GM12878 (cell line): ENCODE results near the gene GTPBP10. TPM values are rescaled to one million over a fixed set of nuclear protein-coding genes. Genes with fewer than 3 reads are reported as not detected.

ENCODE experiments used
- ATAC-seq: fragments of 200-7000 bp; cut with Tn5 transposase; 3 replicates; pipeline ENCODE4 v1.9.1; 2020; ENCODE audit warnings: mild to moderate bottlenecking, moderate library complexity
- BruUV-seq: library from RNA; stranded (reverse); fragments of 400-500 nt; replicated peaks from 2 replicates; lab custom pipeline; 2021; lab: Mats Ljungman, UMichigan
- CTCF ChIA-PET: fragments of 300-600 bp; sonication (Branson Sonifier 250); formaldehyde crosslinking; extraction: SDS; loops from one replicate; lab custom pipeline; 2021; ENCODE audit warnings: inconsistent platforms; lab: Yijun Ruan, JAX
- POLR2A ChIA-PET: fragments of 350-600 bp; formaldehyde crosslinking; extraction: SDS; loops from one replicate; lab custom pipeline; 2021; ENCODE audit warnings: inconsistent platforms; lab: Charles Lee
- RAD21 ChIA-PET: fragments of 300-600 bp; sonication (Branson Sonifier 250); formaldehyde crosslinking; loops from one replicate; lab custom pipeline; 2023; ENCODE audit warnings: antibody characterized with exemption; ENCODE audit not compliant: unreplicated experiment; lab: Charles Lee
- SMC1A ChIA-PET: fragments of 300-600 bp; sonication (Branson Sonifier 250); formaldehyde crosslinking; loops from one replicate; lab custom pipeline; 2023; ENCODE audit not compliant: unreplicated experiment, uncharacterized antibody; lab: Charles Lee
- DNase-seq: peaks from one replicate; pipeline ENCODE4 v3.0.0-alpha.2; 2011; ENCODE audit warnings: low read depth, low spot score
- FAIRE-seq: peaks from 3 replicates; lab custom pipeline; 2011; peaks lifted over from hg19 to GRCh38; lab: Jason Lieb, UNC
- H2AFZ ChIP-seq: 2 replicates; pipeline ENCODE4 v1.6.0; 2011; ENCODE audit warnings: low read depth, low read length, control low read depth; ENCODE audit not compliant: control insufficient read depth
- H3K27ac ChIP-seq: 2 replicates; pipeline ENCODE4 v1.5.1; 2011; ENCODE audit warnings: control low read depth; ENCODE audit not compliant: control insufficient read depth, insufficient read depth
- H3K27me3 ChIP-seq, 2 experiments: replicated peaks in 1 of 2; 2 replicates each; pipeline versions ENCODE4 v1.6.0 to v1.6.1; 2011; ENCODE audit warnings: low read length in 1 of 2; ENCODE audit not compliant: control insufficient read depth in 2 of 2, insufficient read depth in 2 of 2
- H3K36me3 ChIP-seq, 2 experiments: 2 replicates each; pipeline ENCODE4 v1.5.1; 2011; ENCODE audit warnings: low read length in 1 of 2; ENCODE audit not compliant: control insufficient read depth in 2 of 2, insufficient read depth in 2 of 2
- H3K4me1 ChIP-seq: 2 replicates; pipeline ENCODE4 v1.6.1; 2011; ENCODE audit warnings: mild to moderate bottlenecking, low read length, moderate library complexity, mixed read lengths; ENCODE audit not compliant: control insufficient read depth, insufficient read depth
- H3K4me2 ChIP-seq: 2 replicates; pipeline ENCODE4 v1.6.0; 2011; ENCODE audit warnings: control low read depth; ENCODE audit not compliant: control insufficient read depth, insufficient read depth
- H3K4me3 ChIP-seq: fragments of 200-600 bp; sonication (generic); 2 replicates; pipeline ENCODE4 v1.5.1; 2016
- H3K79me2 ChIP-seq: 2 replicates; pipeline ENCODE4 v1.6.0; 2011; ENCODE audit warnings: low read length; ENCODE audit not compliant: control insufficient read depth, insufficient read depth
- H3K9ac ChIP-seq: 2 replicates; pipeline ENCODE4 v1.8.0; 2011; ENCODE audit warnings: low read length, control low read depth, mixed read lengths; ENCODE audit not compliant: control insufficient read depth, insufficient read depth
- H3K9me3 ChIP-seq: replicated peaks from 3 replicates; pipeline ENCODE4 v1.5.1; 2011; ENCODE audit warnings: mild to moderate bottlenecking, low read length; ENCODE audit not compliant: control insufficient read depth, insufficient read depth
- H4K20me1 ChIP-seq: 2 replicates; pipeline ENCODE4 v1.6.0; 2011; ENCODE audit not compliant: control insufficient read depth, insufficient read depth
- NR2C2 ChIP-seq: IDR thresholded peaks from 2 replicates; pipeline ENCODE4 v1.6.1; 2011; ENCODE audit warnings: borderline replicate concordance, low read depth; ENCODE audit not compliant: control insufficient read depth, insufficient read length
- RAD21 ChIP-seq: IDR thresholded peaks from 2 replicates; pipeline ENCODE4 v1.6.1; 2011; ENCODE audit warnings: mild to moderate bottlenecking, low read depth, low read length, moderate library complexity; ENCODE audit not compliant: insufficient read depth
- SMC3 ChIP-seq: IDR thresholded peaks from 2 replicates; pipeline ENCODE4 v1.6.1; 2011; ENCODE audit warnings: low read length, improper control_type of control experiment, borderline replicate concordance
- WGBS: methylation state at CpG from one replicate; pipeline ENCODE4 v1.1.6; 2016; ENCODE audit warnings: low lambda C conversion rate; ENCODE audit not compliant: insufficient replicate concordance, insufficient coverage; ENCODE audit errors: missing lambda C conversion rate; 5-methylcytosine and 5-hydroxymethylcytosine counted together
- in situ Hi-C: fragments of 300-500 bp; cut with MboI; formaldehyde crosslinking; loops from 9 replicates; pipeline ENCODE4 v1.14.3; 2018; ENCODE audit warnings: mixed read lengths
- intact Hi-C: fragments of 100-400 bp; cut with micrococcal nuclease; formaldehyde crosslinking; loops from one replicate; pipeline ENCODE4 v1.14.2; 2022; ENCODE audit not compliant: unreplicated experiment
- polyA plus RNA-seq, 11 experiments: library from polyadenylated mRNA; depleted of rRNA in 4 of 11; unstranded in 6 of 11; stranded (reverse) in 5 of 11; fragments of >200 nt; fragmentation: Nextera tagmentation in 4 of 11; fragmentation: Illumina TruSeq in 1 of 11; extraction: Ambion mirVana in 4 of 11; extraction: Trizol in 1 of 11; gene quantifications; 1 replicate in 1 of 11; 2 replicates in 10 of 11; pipeline versions ENCODE4 v1.2.1 to v1.2.3, GENCODE V29; 2011 to 2016; ENCODE audit warnings: inconsistent platforms in 2 of 11, missing spikeins in 2 of 11, low read depth in 1 of 11
- total RNA-seq, 4 experiments: library from RNA; depleted of rRNA in 3 of 4; stranded (reverse); fragments of >200 nt in 3 of 4; fragmentation: Illumina TruSeq in 1 of 4; extraction: Trizol in 1 of 4; gene quantifications; 2 replicates each; pipeline versions ENCODE4 v1.2.1 to v1.2.3, GENCODE V29; 2013 to 2021
- TF ChIP-seq, protein P1 (sequence below), 3 experiments: IDR thresholded peaks in 2 of 3; conservative IDR thresholded peaks in 1 of 3; 2 replicates each; pipeline ENCODE4 v1.5.1; 2011; ENCODE audit warnings: low read depth in 3 of 3, low read length in 3 of 3, mild to moderate bottlenecking in 3 of 3, control low read depth in 2 of 3, moderate library complexity in 2 of 3, inconsistent platforms in 1 of 3, mixed read lengths in 1 of 3; ENCODE audit not compliant: control insufficient read depth in 2 of 3, insufficient read depth in 1 of 3; ENCODE audit errors: extremely low read depth in 1 of 3

Gene GTPBP10
- total and polyA plus RNA-seq, 10 of the 15 experiments (the other 5 are each of a cell fraction or from before 2014, with no cell fraction given): 10.1 to 41.0 (median 33.0) TPM

DNA sequence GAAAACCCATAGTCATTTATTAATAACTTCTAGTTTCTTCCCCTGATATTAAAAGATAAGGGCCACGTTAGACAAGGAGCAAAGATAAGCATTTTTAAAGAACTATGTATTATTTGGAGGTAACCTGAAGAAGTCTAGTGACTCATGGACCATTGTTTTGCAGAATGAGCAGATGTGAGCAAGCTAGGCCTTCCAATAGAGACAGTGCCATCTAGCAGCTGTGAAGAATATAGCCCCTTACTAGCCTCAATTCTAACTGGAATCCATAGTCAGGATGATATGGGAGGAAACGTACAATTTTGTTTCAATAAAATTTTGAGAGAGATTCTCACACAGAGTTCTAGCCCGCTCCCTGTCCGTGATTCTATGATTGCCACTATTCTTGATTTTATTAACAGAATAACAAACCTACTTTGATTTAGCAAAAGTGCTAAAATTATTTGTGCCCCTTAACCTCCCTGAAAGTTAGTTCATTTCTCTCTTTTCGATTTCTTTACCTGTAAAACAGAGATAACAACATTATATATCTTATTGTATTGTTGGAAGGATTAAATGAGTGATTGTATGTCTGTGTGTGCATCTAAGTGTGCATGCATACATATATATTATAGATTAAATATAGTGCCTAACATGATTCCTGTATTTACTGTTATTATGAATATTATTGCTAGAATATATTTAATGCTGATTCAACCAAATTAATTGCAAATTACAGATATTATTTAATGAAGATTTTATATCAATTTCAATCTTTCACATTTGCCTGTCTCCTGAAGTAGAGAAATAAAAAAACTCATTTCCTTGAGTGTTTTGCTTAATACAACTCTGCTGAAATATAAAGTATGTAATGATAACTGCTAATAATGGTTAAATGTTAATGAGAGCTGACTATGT, 48.1 kb upstream of the GTPBP10 start:
- intact Hi-C loops: loop anchor here (1.0 kb wide), 1 partner anchor 144 kb away; the partner anchor contains the start of gene STEAP1

More for the DNA sequence above, 48.1 kb upstream of the GTPBP10 start:
- CTCF ChIA-PET: interaction anchor here (0.8 to 3.1 kb wide), 19 partner anchors 8 to 145 kb away, joined by 3 to 39 read pairs (median 5); partner anchors contain the start of gene STEAP1
- H3K9me3 ChIP-seq: no peaks in the 10 kb centered on the region
- H2AFZ ChIP-seq: no peak overlapping the region
- POLR2A ChIA-PET: interaction anchor here (0.6 kb wide), 1 partner anchor 40 kb away, joined by 3 read pairs; no protein-coding TSS in a partner anchor
- BruUV-seq: no TSS peak
- H3K4me1 ChIP-seq: no peaks in the 10 kb centered on the region
- no peaks in the 10 kb centered on the region; a peak in 1 of 4 replicates for H3K27me3 ChIP-seq
- H3K9ac ChIP-seq: no peak overlapping the region
- H3K4me2 ChIP-seq: no peak overlapping the region
- SMC1A ChIA-PET: interaction anchor here (0.5 to 3.4 kb wide), 15 partner anchors 8 to 1833 kb away, joined by 3 to 16 read pairs (median 4); partner anchors contain the start of gene STEAP1
- no peaks in the 10 kb centered on the region for H3K36me3 ChIP-seq
- DNase-seq (no peak), ATAC-seq (peak; percentile 98), FAIRE-seq (peak; percentile 7)
- WGBS: 24% methylated on average over 5 of the region's 5 CpGs
- no peak overlapping the region for H3K4me3 ChIP-seq
- H3K79me2 ChIP-seq: no peaks in the 10 kb centered on the region
- H3K27ac ChIP-seq: no peak overlapping the region
- in situ Hi-C loops: no loop called here
- RAD21 ChIA-PET: interaction anchor here (1.1 to 2.8 kb wide), 8 partner anchors 23 to 145 kb away, joined by 3 to 18 read pairs (median 4); partner anchors contain the start of gene STEAP1
- TF ChIP-seq SMC3: peak; percentile 66; the same call in 1 of the 2 replicates
- TF ChIP-seq NR2C2: no peak
- peak; percentile 56 for TF ChIP-seq RAD21
- TF ChIP-seq, protein P1, sequence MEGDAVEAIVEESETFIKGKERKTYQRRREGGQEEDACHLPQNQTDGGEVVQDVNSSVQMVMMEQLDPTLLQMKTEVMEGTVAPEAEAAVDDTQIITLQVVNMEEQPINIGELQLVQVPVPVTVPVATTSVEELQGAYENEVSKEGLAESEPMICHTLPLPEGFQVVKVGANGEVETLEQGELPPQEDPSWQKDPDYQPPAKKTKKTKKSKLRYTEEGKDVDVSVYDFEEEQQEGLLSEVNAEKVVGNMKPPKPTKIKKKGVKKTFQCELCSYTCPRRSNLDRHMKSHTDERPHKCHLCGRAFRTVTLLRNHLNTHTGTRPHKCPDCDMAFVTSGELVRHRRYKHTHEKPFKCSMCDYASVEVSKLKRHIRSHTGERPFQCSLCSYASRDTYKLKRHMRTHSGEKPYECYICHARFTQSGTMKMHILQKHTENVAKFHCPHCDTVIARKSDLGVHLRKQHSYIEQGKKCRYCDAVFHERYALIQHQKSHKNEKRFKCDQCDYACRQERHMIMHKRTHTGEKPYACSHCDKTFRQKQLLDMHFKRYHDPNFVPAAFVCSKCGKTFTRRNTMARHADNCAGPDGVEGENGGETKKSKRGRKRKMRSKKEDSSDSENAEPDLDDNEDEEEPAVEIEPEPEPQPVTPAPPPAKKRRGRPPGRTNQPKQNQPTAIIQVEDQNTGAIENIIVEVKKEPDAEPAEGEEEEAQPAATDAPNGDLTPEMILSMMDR (IDR thresholded peaks at IDR 0.05 in 2 of 3, conservative IDR thresholded peaks at IDR 0.05 in 1 of 3; ENCODE audit: control insufficient read depth in 2 of 3, extremely low read depth in 1 of 3, insufficient read depth in 1 of 3, low read depth in 3 of 3, low read length in 3 of 3): peak; percentile 58 to 72 (median 67)
- no peaks in the 10 kb centered on the region for H4K20me1 ChIP-seq
